ENCODE measurements around the gene GXYLT2.

The GXYLT2 gene

DNA sequence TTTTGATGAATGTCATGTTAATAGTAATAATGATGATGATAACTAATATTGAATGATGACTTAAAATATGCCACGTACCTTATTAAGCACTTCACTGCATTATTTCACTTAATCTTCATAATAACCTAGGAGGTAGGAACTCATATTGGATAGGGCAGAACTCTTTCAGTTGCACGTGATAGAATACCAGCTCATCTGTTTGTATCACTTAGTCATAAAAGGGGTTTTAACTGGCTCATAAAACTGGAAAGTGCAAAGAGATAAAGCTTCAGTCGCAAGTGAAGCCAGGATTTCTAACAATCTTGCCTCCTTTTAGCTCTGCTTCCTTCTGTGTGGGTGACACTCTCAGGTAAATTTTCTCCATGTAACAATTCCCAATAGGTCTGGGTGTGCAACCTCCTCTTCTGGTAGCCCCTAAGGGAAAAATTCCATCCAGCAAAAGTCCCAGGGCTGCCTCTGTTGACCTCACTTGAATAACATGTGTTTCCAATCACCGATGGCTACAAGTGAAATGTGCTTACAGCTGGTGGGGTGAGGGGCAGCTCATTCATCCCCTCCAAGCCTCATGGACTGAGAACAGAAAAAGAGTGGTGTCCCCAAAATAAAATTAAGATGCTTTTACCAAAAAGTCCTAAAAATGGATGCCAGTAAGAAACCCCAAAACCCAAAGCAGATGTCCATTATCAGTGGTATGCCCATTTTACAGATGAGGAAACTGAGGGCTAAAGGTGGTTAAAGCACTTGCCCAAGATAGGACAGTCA, 9.3 kb downstream of the GXYLT2 start:
- H3K27me3 ChIP-seq (ENCODE audit: control insufficient read depth, insufficient read depth, low read length), result peaks cover 14% of the 10 kb centered on the region
- no peak overlapping the region for H3K27ac ChIP-seq (ENCODE audit: low read length)
- H3K4me1 ChIP-seq (ENCODE audit: control insufficient read depth, low read depth, low read length), result no peaks in the 10 kb centered on the region
- no peak overlapping the region for H3K4me3 ChIP-seq (ENCODE audit: low read length)
- H3K9me3 ChIP-seq (ENCODE audit: control insufficient read depth, low read depth, low read length), result no peaks in the 10 kb centered on the region
- H3K36me3 ChIP-seq (ENCODE audit: control insufficient read depth, low read depth, low read length), result no peaks in the 10 kb centered on the region
- H3K9ac ChIP-seq (ENCODE audit: low read length), result no peak overlapping the region

DNA sequence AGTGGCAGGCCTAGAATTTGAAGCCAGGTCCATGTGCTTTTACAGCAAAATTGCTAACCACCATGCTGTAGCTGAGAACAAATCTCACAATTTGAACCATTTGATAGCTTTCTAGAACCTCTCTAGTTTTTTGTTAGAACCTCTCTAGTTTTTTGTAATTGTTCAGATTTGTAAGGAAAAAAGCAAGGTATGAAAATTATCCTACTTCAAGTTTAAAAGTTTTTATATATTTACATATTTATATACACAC, 9.8 kb downstream of the GXYLT2 start:
- Histone ChIP-seq H3K27me3 (ENCODE audit: control insufficient read depth, insufficient read depth, low read length) (peaks cover 9% of the 10 kb centered on the region), H3K27ac (ENCODE audit: low read length) (no peak overlapping the region), H3K4me3 (ENCODE audit: low read length) (no peak overlapping the region), H3K36me3 (ENCODE audit: control insufficient read depth, low read depth, low read length) (no peaks in the 10 kb centered on the region), H3K4me1 (ENCODE audit: control insufficient read depth, low read depth, low read length) (no peaks in the 10 kb centered on the region), H3K9me3 (ENCODE audit: control insufficient read depth, low read depth, low read length) (no peaks in the 10 kb centered on the region), H3K9ac (ENCODE audit: low read length) (no peak overlapping the region)

DNA sequence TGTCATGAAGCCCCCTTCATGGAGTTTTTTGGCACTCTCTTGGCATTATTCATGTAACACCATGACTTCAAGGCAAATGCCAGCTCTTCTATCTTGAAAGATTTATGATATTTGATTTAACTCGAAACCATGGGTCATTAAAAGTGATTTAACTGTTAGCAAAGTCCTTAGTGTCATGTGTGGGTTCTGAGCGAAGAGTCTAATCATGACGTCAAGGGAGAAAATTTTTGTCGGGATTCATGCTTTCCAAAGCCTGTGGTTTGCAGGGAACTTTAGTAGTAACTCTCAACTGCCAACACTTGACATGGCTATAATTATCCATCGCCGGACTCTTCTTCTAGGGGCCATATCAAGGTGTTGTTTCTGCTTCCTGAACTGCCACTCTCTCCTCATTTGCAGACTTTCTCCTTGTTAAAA, 11.5 kb downstream of the GXYLT2 start:
- no peaks in the 10 kb centered on the region for H3K4me1 ChIP-seq (ENCODE audit: control insufficient read depth, low read depth, low read length)
- no peak overlapping the region for H3K9ac ChIP-seq (ENCODE audit: low read length)
- H3K27me3 ChIP-seq (ENCODE audit: control insufficient read depth, insufficient read depth, low read length), result peaks cover 8% of the 10 kb centered on the region
- H3K9me3 ChIP-seq (ENCODE audit: control insufficient read depth, low read depth, low read length), result no peaks in the 10 kb centered on the region
- H3K36me3 ChIP-seq (ENCODE audit: control insufficient read depth, low read depth, low read length), result no peaks in the 10 kb centered on the region
- no peak overlapping the region for H3K27ac ChIP-seq (ENCODE audit: low read length)
- no peak overlapping the region for H3K4me3 ChIP-seq (ENCODE audit: low read length)

DNA sequence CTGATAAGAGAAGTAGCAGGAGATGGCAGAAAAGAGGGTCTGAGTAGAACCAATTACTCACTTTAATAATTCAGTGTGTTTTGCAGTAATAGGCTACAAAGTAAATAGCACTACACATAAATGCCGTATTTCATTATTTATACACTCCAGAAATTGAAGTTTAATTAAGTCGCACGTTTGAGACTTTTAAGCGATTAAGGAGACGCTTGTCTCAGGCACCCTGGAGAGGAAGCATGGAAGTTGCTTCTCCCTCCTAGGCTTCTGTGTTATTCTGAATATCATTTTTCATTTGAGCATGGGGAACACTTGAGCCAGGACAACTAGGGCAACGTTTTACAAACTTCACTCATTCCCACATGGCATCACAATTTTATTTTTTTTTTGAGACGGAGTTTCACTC, 12.2 kb downstream of the GXYLT2 start:
- H3K36me3 ChIP-seq (ENCODE audit: control insufficient read depth, low read depth, low read length), result no peaks in the 10 kb centered on the region
- H3K9me3 ChIP-seq (ENCODE audit: control insufficient read depth, low read depth, low read length), result no peaks in the 10 kb centered on the region
- H3K4me3 ChIP-seq (ENCODE audit: low read length), result no peak overlapping the region
- H3K27ac ChIP-seq (ENCODE audit: low read length), result no peak overlapping the region
- no peak overlapping the region for H3K9ac ChIP-seq (ENCODE audit: low read length)
- H3K4me1 ChIP-seq (ENCODE audit: control insufficient read depth, low read depth, low read length), result no peaks in the 10 kb centered on the region
- H3K27me3 ChIP-seq (ENCODE audit: control insufficient read depth, insufficient read depth, low read length), result peaks cover 8% of the 10 kb centered on the region

- no peak overlapping the region for H3K27ac ChIP-seq (ENCODE audit: low read length)
- no peaks in the 10 kb centered on the region for H3K4me1 ChIP-seq (ENCODE audit: control insufficient read depth, low read depth, low read length)
- no peak overlapping the region for H3K9ac ChIP-seq (ENCODE audit: low read length)
- H3K9me3 ChIP-seq (ENCODE audit: control insufficient read depth, low read depth, low read length), result no peaks in the 10 kb centered on the region
- H3K4me3 ChIP-seq (ENCODE audit: low read length), result no peak overlapping the region
- H3K36me3 ChIP-seq (ENCODE audit: control insufficient read depth, low read depth, low read length), result no peaks in the 10 kb centered on the region
- H3K27me3 ChIP-seq (ENCODE audit: control insufficient read depth, insufficient read depth, low read length), result peaks cover 6% of the 10 kb centered on the region
Observed at GRCh38 chr3:72901840-72902239, 14.0 kb downstream of the GXYLT2 start.

GRCh38 chr3:72903004-72903403, 15.2 kb downstream of the GXYLT2 start:
- Histone ChIP-seq H3K4me1 (ENCODE audit: control insufficient read depth, low read depth, low read length) (no peaks in the 10 kb centered on the region), H3K4me3 (ENCODE audit: low read length) (no peak overlapping the region), H3K27me3 (ENCODE audit: control insufficient read depth, insufficient read depth, low read length) (no peaks in the 10 kb centered on the region), H3K27ac (ENCODE audit: low read length) (no peak overlapping the region), H3K9ac (ENCODE audit: low read length) (no peak overlapping the region), H3K9me3 (ENCODE audit: control insufficient read depth, low read depth, low read length) (no peaks in the 10 kb centered on the region), H3K36me3 (ENCODE audit: control insufficient read depth, low read depth, low read length) (no peaks in the 10 kb centered on the region)

- Histone ChIP-seq H3K27me3 (ENCODE audit: control insufficient read depth, insufficient read depth, low read length) (no peaks in the 10 kb centered on the region), H3K9me3 (ENCODE audit: control insufficient read depth, low read depth, low read length) (no peaks in the 10 kb centered on the region), H3K9ac (ENCODE audit: low read length) (no peak overlapping the region), H3K36me3 (ENCODE audit: control insufficient read depth, low read depth, low read length) (no peaks in the 10 kb centered on the region), H3K4me1 (ENCODE audit: control insufficient read depth, low read depth, low read length) (no peaks in the 10 kb centered on the region), H3K27ac (ENCODE audit: low read length) (no peak overlapping the region), H3K4me3 (ENCODE audit: low read length) (no peak overlapping the region)
Observed at GRCh38 chr3:72904163-72904562, 16.3 kb downstream of the GXYLT2 start.

DNA sequence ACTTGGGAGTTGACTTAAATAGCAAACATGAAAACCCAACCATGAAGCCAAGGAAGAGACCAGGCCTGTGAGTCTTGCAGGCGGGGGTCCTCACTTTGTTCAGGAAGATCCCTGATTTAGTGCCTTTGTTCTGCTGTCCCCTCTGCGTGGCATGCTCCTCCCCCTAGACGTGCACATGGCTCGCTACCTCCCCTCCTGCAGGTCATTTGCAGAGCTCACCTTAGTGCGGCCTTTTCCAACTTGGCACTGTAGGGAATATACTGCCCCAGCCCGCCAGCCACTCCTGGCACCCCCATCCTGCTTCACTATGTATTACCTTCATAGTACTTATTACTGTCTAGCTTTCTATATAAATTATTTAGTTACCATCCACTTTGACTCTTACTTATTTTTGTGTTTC, 18.3 kb downstream of the GXYLT2 start:
- no peaks in the 10 kb centered on the region for H3K9me3 ChIP-seq (ENCODE audit: control insufficient read depth, low read depth, low read length)
- H3K4me1 ChIP-seq (ENCODE audit: control insufficient read depth, low read depth, low read length), result no peaks in the 10 kb centered on the region
- H3K4me3 ChIP-seq (ENCODE audit: low read length), result no peak overlapping the region
- H3K27me3 ChIP-seq (ENCODE audit: control insufficient read depth, insufficient read depth, low read length), result no peaks in the 10 kb centered on the region
- no peak overlapping the region for H3K9ac ChIP-seq (ENCODE audit: low read length)
- no peaks in the 10 kb centered on the region for H3K36me3 ChIP-seq (ENCODE audit: control insufficient read depth, low read depth, low read length)
- H3K27ac ChIP-seq (ENCODE audit: low read length), result no peak overlapping the region

GRCh38 chr3:72907131-72907711, 19.4 kb downstream of the GXYLT2 start:
- H3K27me3 ChIP-seq (ENCODE audit: control insufficient read depth, insufficient read depth, low read length), result no peaks in the 10 kb centered on the region
- H3K4me1 ChIP-seq (ENCODE audit: control insufficient read depth, low read depth, low read length), result no peaks in the 10 kb centered on the region
- no peaks in the 10 kb centered on the region for H3K9me3 ChIP-seq (ENCODE audit: control insufficient read depth, low read depth, low read length)
- no peak overlapping the region for H3K4me3 ChIP-seq (ENCODE audit: low read length)
- H3K36me3 ChIP-seq (ENCODE audit: control insufficient read depth, low read depth, low read length), result no peaks in the 10 kb centered on the region
- H3K27ac ChIP-seq (ENCODE audit: low read length), result no peak overlapping the region
- H3K9ac ChIP-seq (ENCODE audit: low read length), result no peak overlapping the region

- Histone ChIP-seq H3K4me3 (ENCODE audit: low read length) (no peak overlapping the region), H3K4me1 (ENCODE audit: control insufficient read depth, low read depth, low read length) (no peaks in the 10 kb centered on the region)
Observed at GRCh38 chr3:72907731-72908620, 20.1 kb downstream of the GXYLT2 start.

GRCh38 chr3:72909591-72909990, 21.7 kb downstream of the GXYLT2 start:
- no peak overlapping the region for H3K9ac ChIP-seq (ENCODE audit: low read length)
- H3K27me3 ChIP-seq (ENCODE audit: control insufficient read depth, insufficient read depth, low read length), result no peaks in the 10 kb centered on the region
- H3K36me3 ChIP-seq (ENCODE audit: control insufficient read depth, low read depth, low read length), result no peaks in the 10 kb centered on the region
- H3K4me3 ChIP-seq (ENCODE audit: low read length), result no peak overlapping the region
- H3K9me3 ChIP-seq (ENCODE audit: control insufficient read depth, low read depth, low read length), result no peaks in the 10 kb centered on the region
- H3K4me1 ChIP-seq (ENCODE audit: control insufficient read depth, low read depth, low read length), result no peaks in the 10 kb centered on the region
- H3K27ac ChIP-seq (ENCODE audit: low read length), result no peak overlapping the region

More at GRCh38 chr3:72907731-72908620, 20.1 kb downstream of the GXYLT2 start:
- Histone ChIP-seq H3K9ac (ENCODE audit: low read length) (no peak overlapping the region), H3K36me3 (ENCODE audit: control insufficient read depth, low read depth, low read length) (no peaks in the 10 kb centered on the region), H3K27ac (ENCODE audit: low read length) (no peak overlapping the region), H3K27me3 (ENCODE audit: control insufficient read depth, insufficient read depth, low read length) (no peaks in the 10 kb centered on the region), H3K9me3 (ENCODE audit: control insufficient read depth, low read depth, low read length) (no peaks in the 10 kb centered on the region)
